HepG2 (cell line): ENCODE data around the gene LTK. TPM values are rescaled to one million over a fixed set of nuclear protein-coding genes. Genes with fewer than 3 reads are reported as not detected.
A peak's percentile ranks its signal among the peaks of the same experiment; 100 is the strongest.

Experiments used
- CENPT ChIP-seq: sonication (generic); formaldehyde crosslinking; IDR thresholded peaks from 2 replicates; pipeline ENCODE4 v1.8.0; 2022; ENCODE audit warnings: low read depth, mild to moderate bottlenecking, moderate library complexity, missing genetic modification reagents
- ELF3 ChIP-seq: IDR thresholded peaks from 2 replicates; pipeline ENCODE4 v1.6.1; 2016; ENCODE audit warnings: missing genetic modification reagents, missing compliant biosample characterization
- FOXM1 ChIP-seq: sonication (generic); formaldehyde crosslinking; IDR thresholded peaks from 2 replicates; pipeline ENCODE4 v1.5.0; 2020; ENCODE audit warnings: missing genetic modification reagents
- HHEX ChIP-seq: IDR thresholded peaks from 2 replicates; pipeline ENCODE4 v1.6.1; 2016; ENCODE audit warnings: control low read depth
- HNRNPK ChIP-seq: fragments of 200-400 bp; formaldehyde crosslinking; IDR thresholded peaks from 2 replicates; pipeline ENCODE4 v1.6.1; 2018; ENCODE audit warnings: low read length, low read depth, moderate library complexity, mild to moderate bottlenecking; ENCODE audit not compliant: poor library complexity, severe bottlenecking
- MXD4 ChIP-seq: IDR thresholded peaks from 2 replicates; pipeline ENCODE4 v1.6.1; 2016; ENCODE audit warnings: mild to moderate bottlenecking, missing biosample characterization, missing genetic modification reagents
- NR2C2 ChIP-seq: sonication (generic); formaldehyde crosslinking; IDR thresholded peaks from 2 replicates; pipeline ENCODE4 v1.4.0; 2020; ENCODE audit warnings: missing genetic modification reagents, mild to moderate bottlenecking, moderate library complexity, borderline replicate concordance
- RBAK ChIP-seq: sonication (generic); formaldehyde crosslinking; IDR thresholded peaks from 2 replicates; pipeline ENCODE4 v1.5.1; 2020; ENCODE audit warnings: mild to moderate bottlenecking, missing genetic modification reagents
- TIGD3 ChIP-seq: sonication (generic); formaldehyde crosslinking; IDR thresholded peaks from 2 replicates; pipeline ENCODE4 v1.5.1; 2020; ENCODE audit warnings: mild to moderate bottlenecking, missing genetic modification reagents, borderline replicate concordance
- U2AF1 ChIP-seq: fragments of 200-400 bp; formaldehyde crosslinking; optimal IDR thresholded peaks from 2 replicates; pipeline ENCODE3; 2017; ENCODE audit warnings: mild to moderate bottlenecking, low read depth, low read length
- ZHX1 ChIP-seq: sonication (generic); formaldehyde crosslinking; IDR thresholded peaks from 2 replicates; pipeline ENCODE4 v1.8.1; 2022; ENCODE audit warnings: low read depth, mild to moderate bottlenecking, missing genetic modification reagents
- ZNF121 ChIP-seq: sonication (generic); formaldehyde crosslinking; IDR thresholded peaks from 2 replicates; pipeline ENCODE4 v1.5.0; 2020; ENCODE audit warnings: mild to moderate bottlenecking, missing genetic modification reagents
- ZNF275 ChIP-seq: sonication (generic); formaldehyde crosslinking; IDR thresholded peaks from 2 replicates; pipeline ENCODE4 v1.8.0; 2022; ENCODE audit warnings: missing genetic modification reagents, mild to moderate bottlenecking, inconsistent platforms, borderline replicate concordance
- ZNF280B ChIP-seq: sonication (generic); formaldehyde crosslinking; IDR thresholded peaks from 2 replicates; pipeline ENCODE4 v1.5.0; 2020; ENCODE audit warnings: missing genetic modification reagents, mild to moderate bottlenecking, borderline replicate concordance
- ZNF879 ChIP-seq: sonication (generic); formaldehyde crosslinking; IDR thresholded peaks from 2 replicates; pipeline ENCODE4 v1.8.1; 2023; ENCODE audit warnings: missing genetic modification reagents
- polyA plus RNA-seq, 8 experiments: library from polyadenylated mRNA; depleted of rRNA in 3 of 8; stranded (reverse) in 7 of 8; unstranded in 1 of 8; fragments of >200 nt; fragmentation: Illumina TruSeq in 4 of 8; extraction: Trizol in 4 of 8; gene quantifications; 2 replicates each; pipeline versions ENCODE4 v1.2.1 to v1.2.3, GENCODE V29; 2011 to 2016; ENCODE audit warnings: low read depth in 4 of 8, missing spikeins in 1 of 8, mixed read lengths in 1 of 8; ENCODE audit not compliant: insufficient read depth in 1 of 8
- total RNA-seq, 5 experiments: library from RNA; depleted of rRNA; stranded (reverse); fragments of >200 nt; fragmentation: Illumina TruSeq; extraction: Trizol; gene quantifications; 2 replicates each; pipeline ENCODE4 v1.2.3, GENCODE V29; 2016; ENCODE audit warnings: low read depth in 1 of 5
- TF ChIP-seq, protein P1 (sequence below), 2 experiments: sonication (generic) in 1 of 2; formaldehyde crosslinking in 1 of 2; IDR thresholded peaks; 2 replicates each; pipeline versions ENCODE4 v1.4.0 to v1.6.1; 2016 to 2020; ENCODE audit warnings: borderline replicate concordance in 1 of 2, low read depth in 1 of 2, mild to moderate bottlenecking in 1 of 2, missing genetic modification reagents in 1 of 2

The LTK gene
- total and polyA plus RNA-seq, 2 of the 13 experiments (the other 11 are each of a cell fraction or from before 2014, with no cell fraction given): 0.01 TPM; not detected in 1

DNA sequence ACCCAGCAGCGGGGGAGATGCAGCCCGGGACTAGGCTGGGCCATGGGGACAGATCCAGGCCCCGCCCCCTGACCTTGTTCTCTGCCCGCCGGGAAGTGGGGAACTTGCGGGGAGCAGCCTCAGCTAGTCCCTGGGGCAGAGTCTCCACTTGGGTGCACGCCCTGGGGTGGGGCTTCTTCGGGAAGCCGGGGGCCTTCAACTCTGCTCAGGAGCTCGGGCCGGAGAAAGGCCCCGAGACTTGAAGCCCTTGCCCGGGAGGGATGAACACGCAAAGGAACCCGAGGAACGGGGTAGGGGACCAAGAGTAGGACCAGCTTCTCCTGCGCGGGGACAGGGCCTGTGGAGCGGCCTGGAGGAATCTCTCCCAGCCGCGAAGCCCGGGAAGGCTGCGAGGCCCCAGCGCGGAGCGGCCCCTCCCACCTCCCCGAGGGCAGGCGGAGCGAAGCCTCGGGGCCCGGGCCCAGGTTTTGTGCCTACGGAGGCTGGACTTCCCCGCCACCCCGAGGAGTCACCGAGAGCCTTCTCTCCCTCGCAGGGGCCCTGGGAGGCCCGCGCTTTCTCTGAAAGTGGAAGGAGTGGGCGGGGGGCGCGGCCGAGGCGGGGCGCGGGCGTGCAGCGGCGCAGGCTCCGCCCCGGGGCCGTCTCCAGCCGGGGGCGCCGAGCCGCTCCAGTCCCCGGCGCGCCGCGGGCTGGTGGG lies 20.3 kb downstream of the LTK start, which contains the start of gene ITPKA (continued):
- 0 out of 2 replicates have a peak, but pooled peaks have one; percentile 12 for TF ChIP-seq ZNF121 (CRISPR knock-in tag)
- TF ChIP-seq TIGD3 (CRISPR knock-in tag): no peak
- TF ChIP-seq NR2C2 (CRISPR knock-in tag): peak; percentile 73
- TF ChIP-seq HHEX (CRISPR knock-in tag): no peak
- peak; percentile 26; the same call in 1 of the 2 replicates for TF ChIP-seq ZNF275
- TF ChIP-seq ELF3 (CRISPR knock-in tag): peak; percentile 63; the same call in 1 of the 2 replicates
- peak; percentile 30 for TF ChIP-seq U2AF1
- peak; percentile 82; the same call in 1 of the 2 replicates for TF ChIP-seq ZNF879 (CRISPR knock-in tag)
- no peak for TF ChIP-seq FOXM1 (CRISPR knock-in tag)
- TF ChIP-seq CENPT (CRISPR knock-in tag): no peak
- no peak for TF ChIP-seq ZHX1 (CRISPR knock-in tag)
- no peak for TF ChIP-seq RBAK (CRISPR knock-in tag)
- TF ChIP-seq ZNF280B (CRISPR knock-in tag): no peak
- peak; percentile 27 for TF ChIP-seq HNRNPK
- TF ChIP-seq, protein P1, sequence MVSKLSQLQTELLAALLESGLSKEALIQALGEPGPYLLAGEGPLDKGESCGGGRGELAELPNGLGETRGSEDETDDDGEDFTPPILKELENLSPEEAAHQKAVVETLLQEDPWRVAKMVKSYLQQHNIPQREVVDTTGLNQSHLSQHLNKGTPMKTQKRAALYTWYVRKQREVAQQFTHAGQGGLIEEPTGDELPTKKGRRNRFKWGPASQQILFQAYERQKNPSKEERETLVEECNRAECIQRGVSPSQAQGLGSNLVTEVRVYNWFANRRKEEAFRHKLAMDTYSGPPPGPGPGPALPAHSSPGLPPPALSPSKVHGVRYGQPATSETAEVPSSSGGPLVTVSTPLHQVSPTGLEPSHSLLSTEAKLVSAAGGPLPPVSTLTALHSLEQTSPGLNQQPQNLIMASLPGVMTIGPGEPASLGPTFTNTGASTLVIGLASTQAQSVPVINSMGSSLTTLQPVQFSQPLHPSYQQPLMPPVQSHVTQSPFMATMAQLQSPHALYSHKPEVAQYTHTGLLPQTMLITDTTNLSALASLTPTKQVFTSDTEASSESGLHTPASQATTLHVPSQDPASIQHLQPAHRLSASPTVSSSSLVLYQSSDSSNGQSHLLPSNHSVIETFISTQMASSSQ (IDR thresholded peaks at IDR 0.05; ENCODE audit: low read depth): no peak
- TF ChIP-seq, protein P1 (CRISPR knock-in tag; IDR thresholded peaks at IDR 0.05; ENCODE audit: borderline replicate concordance): 0 out of 2 replicates have a peak, but pooled peaks have one; percentile 46
- TF ChIP-seq MXD4: peak; percentile 35; the same call in 1 of the 2 replicates
